ENCODE results near the gene HESX1.
A peak's percentile ranks its signal among the peaks of the same experiment; 100 is the strongest.

HESX1 gene

DNA sequence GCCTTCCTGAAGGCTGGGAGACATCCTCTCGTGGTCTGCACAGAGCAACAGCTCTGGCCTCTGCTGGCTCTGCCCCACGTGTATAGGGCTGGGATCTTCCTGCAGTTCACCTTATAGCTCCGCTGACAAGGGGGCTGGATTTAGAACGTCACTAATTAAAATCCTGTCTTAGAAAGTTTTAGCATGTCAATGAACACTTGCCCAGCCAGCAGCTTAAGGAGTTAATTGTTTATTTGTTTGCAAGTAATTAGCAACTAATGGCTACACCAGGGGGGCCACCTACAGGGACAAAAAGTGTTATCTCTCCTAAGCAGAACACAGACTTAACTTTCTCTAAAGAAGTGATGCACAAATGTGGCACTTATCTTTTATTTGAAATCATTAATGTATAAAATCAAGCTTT lies at the start of gene HESX1:
HESX1 (minus strand) TSS at position 84 of the 403 bp plus-strand sequence; CDS start at position 24, 60 bp downstream.
- H3K4me1 Mint-ChIP-seq (ENCODE audit: low read depth) = no peaks in the 10 kb centered on the region
- no peak within 1 kb of the TSS for H3K4me3 Mint-ChIP-seq

DNA sequence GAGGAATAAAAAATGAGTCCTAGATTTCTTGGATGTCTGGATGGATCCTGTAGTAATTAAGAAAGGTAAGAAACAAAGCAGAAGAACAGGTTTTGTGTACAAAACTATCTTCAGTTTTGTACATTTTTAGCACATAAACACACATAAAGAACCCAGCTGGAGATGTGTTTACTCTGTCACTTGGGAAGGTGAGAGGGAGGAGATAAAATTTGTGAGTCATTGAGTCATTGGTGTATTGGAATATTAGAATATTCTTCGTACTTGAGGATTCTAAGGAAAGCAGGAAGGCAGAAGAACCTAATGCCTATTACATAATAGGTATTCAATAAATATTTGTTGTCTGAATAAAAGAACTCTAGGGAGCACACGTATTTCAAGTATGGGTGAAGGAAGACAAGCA lies 45.2 kb upstream of the HESX1 start:
- no peaks in the 10 kb centered on the region for H3K27me3 Mint-ChIP-seq
- no peak overlapping the region for H3K4me3 Mint-ChIP-seq
- H3K36me3 Mint-ChIP-seq (ENCODE audit: low read depth) = peaks cover 86% of the 10 kb centered on the region
- intact Hi-C loops (cut with micrococcal nuclease) = loop anchor here (10.0 kb wide), 1 partner anchor 580 kb away; no protein-coding TSS in a partner anchor
- no peaks in the 10 kb centered on the region for H3K9me3 Mint-ChIP-seq
- H3K4me1 Mint-ChIP-seq (ENCODE audit: low read depth) = no peaks in the 10 kb centered on the region
- no peak overlapping the region for H3K27ac Mint-ChIP-seq

More for the DNA sequence above, at the start of gene HESX1:
- no peak within 1 kb of the TSS for H3K27ac Mint-ChIP-seq
- intact Hi-C loops (cut with micrococcal nuclease) = no loop called here
- no peaks in the 10 kb centered on the region for H3K27me3 Mint-ChIP-seq
- no peaks in the 10 kb centered on the region for H3K9me3 Mint-ChIP-seq
- H3K36me3 Mint-ChIP-seq (ENCODE audit: low read depth) = no peaks in the 10 kb centered on the region

DNA sequence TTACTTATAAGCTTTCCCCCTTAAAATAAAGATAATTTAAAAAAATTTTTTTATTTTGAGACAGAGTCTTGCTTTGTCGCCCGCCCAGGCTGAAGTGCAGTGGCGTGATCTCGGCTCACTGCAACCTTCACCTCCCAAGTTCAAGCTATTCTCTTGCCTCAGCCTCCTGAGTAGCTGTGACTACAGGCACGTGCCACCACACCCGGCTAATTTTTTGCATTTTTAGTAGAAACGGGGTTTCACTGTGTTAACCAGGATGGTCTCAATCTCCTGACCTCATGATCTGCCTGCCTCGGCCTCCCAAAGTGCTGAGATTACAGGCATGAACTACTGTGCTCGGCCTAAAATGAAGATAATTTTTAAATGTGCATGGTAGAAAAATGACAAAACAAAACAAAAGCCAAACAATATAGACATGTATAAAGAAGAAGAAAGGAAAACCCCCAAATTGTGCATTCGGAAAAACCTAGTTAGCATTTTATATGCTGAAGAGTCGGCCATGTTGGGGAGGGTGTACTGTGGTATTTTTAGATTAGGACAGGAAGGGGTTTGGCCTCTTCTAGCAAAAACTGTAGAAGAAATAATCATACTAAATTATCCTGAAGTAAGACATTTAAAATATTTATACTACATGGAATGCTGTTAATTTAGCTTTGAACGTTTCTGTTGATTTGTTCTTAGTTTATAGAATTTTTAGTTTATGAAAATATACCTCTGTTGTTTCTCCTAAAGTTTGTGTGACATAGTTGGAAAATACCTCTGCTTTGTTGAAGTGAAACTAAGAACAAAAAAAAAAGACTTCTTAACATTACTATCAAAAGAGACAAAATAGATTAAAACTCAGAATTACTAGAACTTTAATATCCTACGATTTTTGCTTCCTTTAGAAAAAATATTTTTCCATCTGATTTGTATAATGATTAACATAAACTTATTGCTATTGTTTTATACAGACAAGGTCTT lies 35.1 kb upstream of the HESX1 start:
- intact Hi-C loops (cut with micrococcal nuclease) = loop anchor here (5.0 kb wide), 1 partner anchor 63 kb away; no protein-coding TSS in a partner anchor
- Mint-ChIP-seq H3K9me3 (peaks cover 9% of the 10 kb centered on the region), H3K4me1 (ENCODE audit: low read depth) (peaks cover 21% of the 10 kb centered on the region), H3K4me3 (no peak overlapping the region), H3K27me3 (no peaks in the 10 kb centered on the region), H3K36me3 (ENCODE audit: low read depth) (peaks cover 37% of the 10 kb centered on the region), H3K27ac (peak overlapping the region; percentile 22)

DNA sequence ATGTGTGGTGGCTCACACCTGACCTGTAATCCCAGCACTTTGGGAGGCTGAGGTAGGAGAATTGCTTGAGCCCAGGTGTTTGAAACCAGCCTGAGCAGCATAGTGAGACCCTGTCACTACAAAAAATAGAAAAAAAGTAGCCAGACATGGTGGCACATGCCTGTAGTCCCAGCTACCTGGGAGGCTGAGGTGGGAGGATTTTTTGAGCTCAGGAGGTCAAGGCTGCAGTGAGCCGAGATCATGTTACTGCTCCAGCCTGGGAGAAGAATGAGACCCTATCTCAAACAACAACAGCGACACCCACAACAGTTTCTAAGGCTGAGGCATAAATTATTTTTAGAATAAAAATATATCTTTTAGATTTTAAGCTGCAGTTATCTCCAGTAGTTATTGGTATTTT lies 34.0 kb upstream of the HESX1 start:
- Mint-ChIP-seq H3K4me1 (ENCODE audit: low read depth) (peaks cover 32% of the 10 kb centered on the region), H3K36me3 (ENCODE audit: low read depth) (peaks cover 26% of the 10 kb centered on the region), H3K4me3 (no peak overlapping the region), H3K9me3 (peaks cover 5% of the 10 kb centered on the region), H3K27ac (no peak overlapping the region), H3K27me3 (no peaks in the 10 kb centered on the region)
- intact Hi-C loops (cut with micrococcal nuclease) = no loop called here

DNA sequence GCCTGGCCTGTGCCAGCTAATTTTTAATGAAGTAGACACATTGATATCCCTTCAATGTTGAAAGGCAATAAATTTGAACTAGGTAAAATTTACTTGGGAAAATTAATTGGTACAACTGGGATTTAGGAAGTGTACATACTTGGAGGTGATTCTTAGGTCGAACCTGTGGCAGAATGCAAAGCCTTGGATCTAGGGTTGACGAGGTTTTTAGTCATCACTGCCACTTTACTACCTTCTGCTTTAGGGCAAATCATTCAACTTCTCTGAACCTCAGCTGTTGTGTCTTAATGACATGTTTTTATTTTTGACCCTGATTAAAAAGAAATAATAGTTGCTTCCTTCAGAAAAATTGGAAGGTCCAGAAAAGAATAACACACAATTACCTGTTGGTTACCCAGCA lies 30.2 kb upstream of the HESX1 start:
- intact Hi-C loops (cut with micrococcal nuclease) = no loop called here
- Mint-ChIP-seq H3K27ac (no peak overlapping the region), H3K27me3 (no peaks in the 10 kb centered on the region), H3K9me3 (no peaks in the 10 kb centered on the region), H3K36me3 (ENCODE audit: low read depth) (peaks cover 11% of the 10 kb centered on the region), H3K4me1 (ENCODE audit: low read depth) (peaks cover 45% of the 10 kb centered on the region), H3K4me3 (no peak overlapping the region)

DNA sequence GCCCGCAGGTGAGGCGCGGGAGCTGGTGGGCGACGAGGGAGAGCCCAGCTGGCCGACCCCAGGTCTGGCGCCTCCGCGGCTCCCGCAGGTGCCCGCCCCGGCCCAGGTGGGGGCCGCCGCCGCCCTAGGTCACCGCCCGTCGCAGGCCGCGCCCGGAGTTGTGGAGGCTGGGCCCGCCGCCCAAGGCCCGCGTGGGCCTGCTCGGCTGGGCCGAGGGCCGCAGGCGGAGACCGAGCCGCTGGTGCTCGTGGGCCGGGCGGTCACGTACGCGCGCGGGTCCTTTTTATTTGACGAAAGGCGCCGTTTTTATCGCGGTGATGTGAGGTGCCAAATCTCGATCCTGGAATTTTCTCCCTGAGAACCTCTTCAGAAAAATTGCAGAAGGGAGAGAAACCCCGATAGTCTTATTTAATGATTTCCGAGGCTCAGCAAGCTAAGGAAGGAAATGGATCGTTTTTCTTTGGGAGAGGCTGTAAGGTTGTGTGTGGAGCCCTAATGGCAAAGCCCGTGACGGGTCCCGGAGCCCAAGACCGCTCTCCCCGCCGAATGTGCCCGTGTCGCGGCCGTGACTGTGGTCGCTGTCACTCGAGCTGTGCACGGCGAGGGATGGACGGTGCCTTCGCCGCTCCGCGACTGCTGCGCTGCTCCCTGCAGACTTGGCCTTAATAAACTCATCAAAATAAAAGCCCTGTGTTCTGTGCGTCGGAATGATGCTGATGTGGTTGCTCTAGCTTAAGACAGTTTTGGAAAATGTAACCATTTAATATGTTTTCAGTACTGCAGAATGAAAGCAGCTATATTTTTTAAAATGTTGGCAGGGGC lies 28.4 kb upstream of the HESX1 start:
- intact Hi-C loops (cut with micrococcal nuclease) = loop anchor here (5.0 kb wide), 2 partner anchors 131 to 546 kb away; partner anchors contain the start of gene TASOR
- H3K9me3 Mint-ChIP-seq = no peaks in the 10 kb centered on the region
- peaks cover 7% of the 10 kb centered on the region for H3K36me3 Mint-ChIP-seq (ENCODE audit: low read depth)
- peak overlapping the region; percentile 90 for H3K4me3 Mint-ChIP-seq
- peaks cover 39% of the 10 kb centered on the region for H3K4me1 Mint-ChIP-seq (ENCODE audit: low read depth)
- peak overlapping the region; percentile 87 for H3K27ac Mint-ChIP-seq
- no peaks in the 10 kb centered on the region for H3K27me3 Mint-ChIP-seq

DNA sequence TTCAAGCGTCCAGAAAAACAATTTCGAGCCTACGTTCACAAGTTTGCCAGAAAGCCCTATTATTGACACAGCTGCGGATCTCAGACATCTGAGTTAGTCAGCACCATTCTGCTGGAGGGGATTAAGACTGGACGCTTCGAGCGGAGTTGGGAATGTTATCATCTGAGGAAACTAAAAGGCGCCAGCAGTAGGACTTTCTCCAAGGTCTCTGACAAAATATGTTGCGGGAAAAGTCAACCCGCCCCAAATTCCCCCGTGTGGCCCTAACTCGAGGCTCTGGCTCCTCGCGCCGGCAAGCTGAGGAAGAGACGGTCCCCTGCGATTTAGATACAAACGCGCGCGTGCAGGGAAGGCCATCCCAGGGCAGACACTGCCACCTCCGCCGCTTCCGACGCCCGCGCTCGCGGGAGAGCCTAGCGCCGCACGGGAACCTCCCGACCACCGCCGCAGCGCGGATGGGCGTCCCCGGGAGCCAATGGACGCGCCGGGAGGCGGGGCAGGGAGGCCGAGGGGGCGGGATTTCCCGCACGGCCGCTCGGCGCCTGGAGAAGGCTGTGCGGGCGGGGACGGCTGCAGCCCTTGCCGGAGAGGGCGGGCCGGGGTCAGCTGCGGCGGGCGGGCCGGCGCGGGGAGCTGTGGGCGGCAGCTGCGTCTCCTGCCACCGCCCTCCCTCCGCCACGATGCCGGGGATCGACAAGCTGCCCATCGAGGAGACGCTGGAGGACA lies 27.6 kb upstream of the HESX1 start, which contains the start of gene APPL1:
APPL1 (plus strand) TSS at position 526 of the 726 bp plus-strand sequence; CDS start at position 681, 155 bp downstream.
- Mint-ChIP-seq H3K36me3 (ENCODE audit: low read depth) (peaks cover 7% of the 10 kb centered on the region), H3K27ac (peak within 1 kb of the TSS; percentile 87), H3K4me1 (ENCODE audit: low read depth) (peaks cover 35% of the 10 kb centered on the region), H3K4me3 (peak within 1 kb of the TSS; percentile 90), H3K9me3 (no peaks in the 10 kb centered on the region), H3K27me3 (no peaks in the 10 kb centered on the region)
- intact Hi-C loops (cut with micrococcal nuclease) = loop anchor here (5.0 kb wide), 2 partner anchors 130 to 545 kb away; partner anchors contain the start of gene TASOR

DNA sequence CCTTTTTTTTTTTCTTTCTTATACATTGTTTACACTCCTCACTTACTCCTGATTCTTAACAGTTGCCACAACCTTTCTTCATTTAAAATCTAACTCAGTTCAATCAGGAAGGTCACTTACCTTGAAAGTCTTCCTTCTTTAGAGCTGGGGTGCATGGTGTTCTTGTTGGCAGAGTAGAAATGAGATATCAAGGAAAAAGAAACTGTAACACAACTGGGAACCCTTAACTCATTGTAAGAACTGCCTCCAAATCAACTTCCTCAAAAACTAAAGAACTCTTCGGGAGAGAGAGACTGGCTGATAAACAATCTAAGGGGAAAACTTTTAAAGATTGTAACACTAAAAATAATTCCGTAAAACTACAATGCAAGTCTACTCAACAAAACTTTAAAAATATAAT lies 26.4 kb upstream of the HESX1 start:
- Mint-ChIP-seq H3K4me1 (ENCODE audit: low read depth) (peaks cover 33% of the 10 kb centered on the region), H3K9me3 (no peaks in the 10 kb centered on the region), H3K27me3 (no peaks in the 10 kb centered on the region), H3K27ac (peak overlapping the region; percentile 87), H3K4me3 (peak overlapping the region; percentile 44), H3K36me3 (ENCODE audit: low read depth) (peaks cover 7% of the 10 kb centered on the region)
- intact Hi-C loops (cut with micrococcal nuclease) = loop anchor here (5.0 kb wide), 2 partner anchors 129 to 544 kb away; partner anchors contain the start of gene TASOR

DNA sequence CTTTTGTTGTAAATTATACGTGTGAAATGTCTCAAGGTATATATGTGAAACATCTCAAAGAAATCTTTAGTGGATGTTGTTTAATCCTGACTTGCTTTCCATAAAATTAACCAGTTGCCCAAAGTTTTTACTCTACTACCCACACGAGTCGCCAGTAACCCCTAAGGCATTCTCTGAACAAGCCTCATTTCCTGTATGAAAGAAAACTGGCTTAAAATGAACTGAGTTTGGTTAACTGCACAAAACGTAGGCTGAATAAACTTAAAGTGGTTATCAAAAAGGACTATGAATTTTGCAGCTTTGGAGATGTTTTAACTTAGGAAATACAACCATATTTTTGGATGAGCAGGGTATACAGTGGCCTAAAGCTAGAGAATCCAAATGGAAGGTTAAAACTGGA lies 25.1 kb upstream of the HESX1 start:
- no peaks in the 10 kb centered on the region for H3K27me3 Mint-ChIP-seq
- no peak overlapping the region for H3K4me3 Mint-ChIP-seq
- intact Hi-C loops (cut with micrococcal nuclease) = loop anchor here (5.0 kb wide), 2 partner anchors 128 to 543 kb away; partner anchors contain the start of gene TASOR

DNA sequence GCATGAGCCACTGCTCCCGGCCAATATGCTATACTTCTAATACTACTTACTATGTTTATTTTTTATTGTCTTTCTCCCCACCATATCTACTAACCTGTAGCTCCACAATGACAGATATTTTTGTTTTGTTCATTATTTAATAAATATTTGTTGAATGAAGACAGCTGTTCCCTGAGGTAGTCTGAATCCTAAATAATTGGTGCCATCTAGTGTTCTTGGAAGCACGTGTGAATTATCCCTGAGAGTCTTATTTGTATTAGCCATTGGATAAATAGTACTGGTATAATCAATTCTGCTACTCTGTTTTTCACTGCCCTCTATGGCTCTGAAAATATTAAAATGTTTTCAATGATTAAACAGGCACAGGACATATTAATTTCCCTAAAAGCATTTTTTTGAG lies 22.1 kb upstream of the HESX1 start:
- intact Hi-C loops (cut with micrococcal nuclease) = no loop called here
- H3K27me3 Mint-ChIP-seq = no peaks in the 10 kb centered on the region
- H3K9me3 Mint-ChIP-seq = no peaks in the 10 kb centered on the region
- no peak overlapping the region for H3K27ac Mint-ChIP-seq
- no peaks in the 10 kb centered on the region for H3K36me3 Mint-ChIP-seq (ENCODE audit: low read depth)
- no peak overlapping the region for H3K4me3 Mint-ChIP-seq
- H3K4me1 Mint-ChIP-seq (ENCODE audit: low read depth) = peaks cover 11% of the 10 kb centered on the region

More for the DNA sequence above, 25.1 kb upstream of the HESX1 start:
- no peaks in the 10 kb centered on the region for H3K9me3 Mint-ChIP-seq
- H3K27ac Mint-ChIP-seq = no peak overlapping the region
- H3K4me1 Mint-ChIP-seq (ENCODE audit: low read depth) = peaks cover 26% of the 10 kb centered on the region
- H3K36me3 Mint-ChIP-seq (ENCODE audit: low read depth) = peaks cover 7% of the 10 kb centered on the region

DNA sequence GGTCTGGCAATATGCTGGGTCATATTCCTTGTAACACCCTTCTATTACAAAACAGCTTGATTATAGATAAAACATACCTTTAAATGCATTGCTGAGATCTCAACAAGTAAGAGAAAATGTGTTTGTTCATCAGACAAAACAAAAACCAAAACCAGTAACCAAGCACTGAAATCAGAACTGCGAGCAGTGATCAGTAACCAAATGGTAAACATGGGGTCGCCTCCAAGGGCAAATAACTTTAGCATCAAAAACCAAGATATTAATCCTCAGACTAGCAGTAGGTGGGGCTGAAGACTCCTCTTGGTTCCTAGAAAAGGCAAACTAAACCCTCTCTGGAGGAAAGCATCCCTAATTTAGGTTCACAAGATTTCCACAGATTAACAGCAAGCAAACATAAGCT lies 6.6 kb upstream of the HESX1 start:
- H3K4me1 Mint-ChIP-seq (ENCODE audit: low read depth) = no peaks in the 10 kb centered on the region
- H3K9me3 Mint-ChIP-seq = no peaks in the 10 kb centered on the region
- H3K36me3 Mint-ChIP-seq (ENCODE audit: low read depth) = no peaks in the 10 kb centered on the region
- H3K27ac Mint-ChIP-seq = no peak overlapping the region
- H3K27me3 Mint-ChIP-seq = no peaks in the 10 kb centered on the region
- no peak overlapping the region for H3K4me3 Mint-ChIP-seq
- intact Hi-C loops (cut with micrococcal nuclease) = no loop called here

DNA sequence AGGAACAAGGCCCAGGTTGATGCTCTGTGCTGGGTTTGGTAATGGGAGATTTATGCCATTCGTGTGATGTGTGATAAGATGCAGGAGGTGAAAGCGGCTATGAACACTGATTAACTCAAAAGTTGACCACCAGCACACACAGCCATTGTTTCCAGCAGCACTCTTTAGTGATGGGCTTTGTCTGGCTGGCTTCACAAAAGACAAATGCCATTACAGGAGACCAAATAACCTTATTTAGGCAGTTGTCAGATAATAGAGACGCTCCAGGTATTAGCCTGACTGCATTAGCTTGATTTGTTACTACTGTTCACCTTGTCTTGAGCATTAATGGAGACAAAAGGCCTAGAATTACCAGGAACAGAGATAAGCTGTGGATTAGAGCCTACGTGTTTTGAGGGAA lies 5.1 kb downstream of the HESX1 start:
- Mint-ChIP-seq H3K36me3 (ENCODE audit: low read depth) (no peaks in the 10 kb centered on the region), H3K4me1 (ENCODE audit: low read depth) (no peaks in the 10 kb centered on the region), H3K27me3 (no peaks in the 10 kb centered on the region), H3K9me3 (no peaks in the 10 kb centered on the region), H3K4me3 (no peak overlapping the region), H3K27ac (no peak overlapping the region)
- intact Hi-C loops (cut with micrococcal nuclease) = no loop called here

DNA sequence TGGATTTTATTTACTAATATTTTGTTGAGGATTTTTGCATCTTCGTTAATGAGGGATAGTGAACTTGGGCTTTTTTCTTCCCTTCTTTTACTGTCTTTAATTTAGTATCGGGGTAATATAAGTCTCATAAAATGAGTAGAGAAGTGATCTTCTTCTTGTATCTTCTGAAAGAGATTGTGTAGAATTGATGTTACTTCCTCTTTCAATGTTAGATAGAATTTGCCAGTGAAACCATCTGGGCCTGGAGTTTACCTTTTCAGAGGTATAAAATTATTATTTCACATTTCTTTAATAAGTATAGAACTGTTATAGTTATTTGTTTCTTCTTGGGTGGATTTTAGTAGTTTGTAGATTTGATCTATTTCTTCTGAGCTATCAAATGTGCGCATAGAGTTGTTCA lies 7.8 kb downstream of the HESX1 start:
- Mint-ChIP-seq H3K36me3 (ENCODE audit: low read depth) (no peaks in the 10 kb centered on the region), H3K4me3 (no peak overlapping the region), H3K27me3 (no peaks in the 10 kb centered on the region), H3K27ac (no peak overlapping the region), H3K4me1 (ENCODE audit: low read depth) (no peaks in the 10 kb centered on the region), H3K9me3 (no peaks in the 10 kb centered on the region)
- intact Hi-C loops (cut with micrococcal nuclease) = no loop called here

Data from dendritic cell treated with granulocyte-macrophage colony-stimulating factor and Interleukin-4, amounts not matched to agents 40 ng/mL and 50 ng/mL, for 4 days (primary cell).